SK-N-SH treated with all-trans-retinoic acid at 6 μM for 48 hours (cell line): ENCODE measurements around the gene FAM136A.
"Not testable (repeated sequence)": the region's sequence is repeated elsewhere in the genome, so short reads cannot be mapped to it uniquely, and the experiment has no call there.

Source experiments
- BACH2 ChIP-seq: fragments of 250-450 bp; sonication (Bioruptor Pico); IDR thresholded peaks from 2 replicates; pipeline ENCODE4 v1.9.0; 2021; ENCODE audit warnings: mild to moderate bottlenecking, borderline replicate concordance
- CSDC2 ChIP-seq: fragments of 250-450 bp; sonication (Bioruptor Pico); IDR thresholded peaks from 2 replicates; pipeline ENCODE4 v1.5.0; 2020; ENCODE audit warnings: mild to moderate bottlenecking, moderate library complexity
- SNAI2 ChIP-seq: fragments of 250-450 bp; sonication (Bioruptor Pico); IDR thresholded peaks from 2 replicates; pipeline ENCODE4 v1.5.0; 2020; ENCODE audit warnings: mild to moderate bottlenecking, moderate library complexity
- ZFP3 ChIP-seq: fragments of 250-450 bp; sonication (Bioruptor Pico); IDR thresholded peaks from 2 replicates; pipeline ENCODE4 v1.5.0; 2020; ENCODE audit warnings: mild to moderate bottlenecking, moderate library complexity

- not testable (repeated sequence) for TF ChIP-seq ZFP3, CSDC2, BACH2, SNAI2 (CRISPR knock-in tag)
Observed at GRCh38 chr2:70297828-70298227, 4.0 kb downstream of the FAM136A start.
